Glutamatergic neuron (in vitro differentiated cells): ENCODE results near the gene PTDSS2. TPM values are rescaled to one million over a fixed set of nuclear protein-coding genes. Genes with fewer than 3 reads are reported as not detected.

ENCODE experiments used
- DNase-seq: peaks from one replicate; pipeline ENCODE4 v3.0.0; 2022
- H3K27ac Mint-ChIP-seq: one replicate; pipeline ENCODE4 v1.8.0; 2020; ENCODE audit warnings: mild to moderate bottlenecking, mixed read lengths, inconsistent platforms; ENCODE audit not compliant: unreplicated experiment
- H3K27me3 Mint-ChIP-seq: one replicate; pipeline ENCODE4 v1.8.0; 2020; ENCODE audit warnings: mild to moderate bottlenecking, moderate library complexity, mixed read lengths, inconsistent platforms; ENCODE audit not compliant: unreplicated experiment
- H3K36me3 Mint-ChIP-seq: one replicate; pipeline ENCODE4 v1.8.0; 2020; ENCODE audit warnings: mild to moderate bottlenecking, mixed read lengths, inconsistent platforms; ENCODE audit not compliant: unreplicated experiment
- H3K4me1 Mint-ChIP-seq: one replicate; pipeline ENCODE4 v1.8.0; 2020; ENCODE audit warnings: mild to moderate bottlenecking, low read depth, mixed read lengths, inconsistent platforms; ENCODE audit not compliant: unreplicated experiment
- H3K4me3 Mint-ChIP-seq: one replicate; pipeline ENCODE4 v1.8.0; 2020; ENCODE audit warnings: mild to moderate bottlenecking, mixed read lengths, inconsistent platforms; ENCODE audit not compliant: unreplicated experiment
- H3K9me3 Mint-ChIP-seq: one replicate; pipeline ENCODE4 v1.8.0; 2020; ENCODE audit warnings: mild to moderate bottlenecking, moderate library complexity, mixed read lengths, inconsistent platforms; ENCODE audit not compliant: unreplicated experiment
- total RNA-seq: library from RNA; stranded (reverse); fragmentation: NEBNext Ultra II Directional; extraction: Animal tissue kit (Norgen Biotek cat#: 25700); gene quantifications from one replicate; pipeline ENCODE4 v1.2.1, GENCODE V29; 2021; ENCODE audit not compliant: unreplicated experiment
- TF ChIP-seq, protein P1 (sequence below): fragments of 200-600 bp; sonication (generic); IDR thresholded peaks from one replicate; pipeline ENCODE4 v1.5.0; 2021; ENCODE audit not compliant: partially characterized antibody, unreplicated experiment

Gene PTDSS2
- total RNA-seq, 1 donor from 2014 or later: 123 TPM

DNA sequence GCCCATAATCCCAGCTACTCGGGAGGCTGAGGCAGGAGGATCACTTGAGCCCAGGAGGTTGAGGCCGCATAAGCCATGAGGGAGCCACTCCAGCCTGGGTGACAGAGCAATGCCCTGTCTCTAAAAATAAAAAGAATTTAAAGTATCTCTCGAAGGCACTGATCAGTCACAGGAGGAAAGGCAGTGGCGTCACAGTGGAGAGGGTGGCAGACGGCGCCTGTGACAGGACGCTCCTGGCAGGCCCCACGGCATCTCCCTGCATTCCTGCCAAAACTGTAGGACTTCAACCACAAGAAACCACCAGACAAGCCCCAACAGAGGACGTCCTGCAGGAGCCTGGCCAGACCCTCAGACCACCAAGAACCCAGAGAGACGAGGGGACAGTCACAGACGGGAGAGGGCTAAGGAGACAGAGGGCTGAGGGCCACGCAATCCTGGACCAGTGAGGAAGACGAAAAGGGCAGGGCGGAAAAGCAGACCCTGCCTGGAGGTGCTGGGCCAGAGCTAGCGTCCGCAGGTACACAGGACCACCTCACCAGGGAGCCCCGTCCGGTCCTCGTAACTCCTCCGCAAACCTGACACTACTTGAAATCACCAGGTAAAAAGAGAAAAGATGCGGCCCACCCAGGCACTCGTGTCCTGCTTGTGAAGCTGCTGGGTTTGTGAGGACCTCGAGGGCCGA, 51.1 kb downstream of the PTDSS2 start:
- H3K4me3 Mint-ChIP-seq: no peak overlapping the region
- no peak for DNase-seq
- no peak overlapping the region for H3K27ac Mint-ChIP-seq
- H3K36me3 Mint-ChIP-seq: peaks cover 12% of the 10 kb centered on the region
- peaks cover 27% of the 10 kb centered on the region for H3K9me3 Mint-ChIP-seq
- TF ChIP-seq, protein P1, sequence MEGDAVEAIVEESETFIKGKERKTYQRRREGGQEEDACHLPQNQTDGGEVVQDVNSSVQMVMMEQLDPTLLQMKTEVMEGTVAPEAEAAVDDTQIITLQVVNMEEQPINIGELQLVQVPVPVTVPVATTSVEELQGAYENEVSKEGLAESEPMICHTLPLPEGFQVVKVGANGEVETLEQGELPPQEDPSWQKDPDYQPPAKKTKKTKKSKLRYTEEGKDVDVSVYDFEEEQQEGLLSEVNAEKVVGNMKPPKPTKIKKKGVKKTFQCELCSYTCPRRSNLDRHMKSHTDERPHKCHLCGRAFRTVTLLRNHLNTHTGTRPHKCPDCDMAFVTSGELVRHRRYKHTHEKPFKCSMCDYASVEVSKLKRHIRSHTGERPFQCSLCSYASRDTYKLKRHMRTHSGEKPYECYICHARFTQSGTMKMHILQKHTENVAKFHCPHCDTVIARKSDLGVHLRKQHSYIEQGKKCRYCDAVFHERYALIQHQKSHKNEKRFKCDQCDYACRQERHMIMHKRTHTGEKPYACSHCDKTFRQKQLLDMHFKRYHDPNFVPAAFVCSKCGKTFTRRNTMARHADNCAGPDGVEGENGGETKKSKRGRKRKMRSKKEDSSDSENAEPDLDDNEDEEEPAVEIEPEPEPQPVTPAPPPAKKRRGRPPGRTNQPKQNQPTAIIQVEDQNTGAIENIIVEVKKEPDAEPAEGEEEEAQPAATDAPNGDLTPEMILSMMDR: no peak
- peaks cover 22% of the 10 kb centered on the region for H3K27me3 Mint-ChIP-seq
- peaks cover 6% of the 10 kb centered on the region for H3K4me1 Mint-ChIP-seq

DNA sequence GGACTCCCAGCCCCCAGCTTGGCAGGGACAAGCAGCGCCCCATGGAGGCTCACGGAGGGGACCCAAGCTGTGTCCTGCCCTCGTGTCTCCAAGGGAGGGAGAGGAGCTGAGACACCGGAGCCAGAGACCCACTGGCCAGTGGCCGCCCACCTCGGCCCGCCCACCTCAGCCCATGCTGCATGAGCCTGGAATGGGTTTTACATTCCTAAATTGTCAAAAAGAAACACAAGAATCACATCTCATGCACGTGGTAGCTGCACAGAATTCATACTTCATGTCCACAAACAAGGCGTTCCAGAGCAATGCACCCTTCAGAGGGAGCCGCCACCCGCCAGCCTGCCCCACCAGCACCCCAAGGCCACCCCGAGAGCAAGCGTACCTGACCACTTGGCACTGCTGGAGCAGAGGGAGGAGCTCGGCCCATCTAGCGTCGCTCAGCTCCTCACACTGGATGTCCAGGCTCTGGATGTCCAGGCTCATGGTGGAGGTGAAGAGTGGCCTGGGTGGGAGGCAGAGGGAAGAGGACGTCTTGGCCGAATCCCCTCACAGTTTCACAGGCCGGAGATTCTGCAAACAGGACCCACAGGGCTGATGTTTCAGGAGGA, 51.7 kb downstream of the PTDSS2 start:
- H3K9me3 Mint-ChIP-seq: peaks cover 24% of the 10 kb centered on the region
- no peak overlapping the region for H3K27ac Mint-ChIP-seq
- no peak overlapping the region for H3K4me3 Mint-ChIP-seq
- peaks cover 6% of the 10 kb centered on the region for H3K4me1 Mint-ChIP-seq
- peaks cover 24% of the 10 kb centered on the region for H3K27me3 Mint-ChIP-seq
- DNase-seq: no peak
- TF ChIP-seq, protein P1: no peak
- peaks cover 11% of the 10 kb centered on the region for H3K36me3 Mint-ChIP-seq

DNA sequence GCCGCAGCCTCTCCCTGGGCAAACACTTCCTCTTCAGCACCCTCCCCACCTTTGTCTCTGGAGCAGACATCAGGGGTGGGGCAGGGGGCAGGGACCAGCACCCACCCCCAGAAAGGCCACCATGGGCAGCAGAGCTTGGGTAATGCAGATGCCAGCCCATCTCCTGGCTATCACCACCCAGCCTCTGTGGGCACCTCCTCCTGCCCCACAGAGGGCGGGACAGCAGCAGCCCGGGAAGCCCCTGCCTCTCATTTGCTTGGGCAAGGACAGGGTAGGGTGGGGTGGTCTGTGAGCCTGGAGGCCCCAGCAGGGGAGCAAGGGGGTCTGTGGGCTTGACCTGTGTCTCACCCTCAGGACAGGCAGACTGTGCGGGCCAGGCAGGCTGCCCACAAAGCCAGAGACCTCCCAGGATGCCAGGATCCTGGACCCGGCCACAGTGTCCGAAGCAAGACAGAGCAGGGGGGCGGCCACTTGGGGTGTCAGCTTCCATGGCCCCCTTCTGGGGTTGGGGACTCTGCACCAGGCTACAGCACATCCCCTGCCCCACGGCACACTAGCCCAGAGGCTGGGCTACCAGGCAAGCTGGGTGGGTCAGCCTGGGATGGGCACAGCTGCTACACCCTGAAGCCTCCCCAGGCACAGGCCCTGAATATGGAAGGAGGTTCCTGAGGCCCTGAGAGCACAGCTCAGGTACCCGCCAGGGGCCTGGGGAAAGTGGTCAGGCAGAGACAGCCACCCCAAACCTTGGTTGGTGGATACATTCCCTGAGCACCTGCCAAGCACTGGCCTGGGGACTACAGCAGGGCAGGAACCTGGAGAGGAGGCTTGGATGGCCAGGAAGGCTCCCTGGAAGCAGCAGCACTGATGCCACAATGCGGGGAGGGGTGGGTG, 52.5 kb downstream of the PTDSS2 start:
- Mint-ChIP-seq H3K4me3 (no peak overlapping the region), H3K27ac (no peak overlapping the region), H3K4me1 (peaks cover 5% of the 10 kb centered on the region), H3K9me3 (peaks cover 16% of the 10 kb centered on the region), H3K36me3 (peaks cover 4% of the 10 kb centered on the region), H3K27me3 (peaks cover 19% of the 10 kb centered on the region)
- TF ChIP-seq, protein P1: no peak
- no peak for DNase-seq

DNA sequence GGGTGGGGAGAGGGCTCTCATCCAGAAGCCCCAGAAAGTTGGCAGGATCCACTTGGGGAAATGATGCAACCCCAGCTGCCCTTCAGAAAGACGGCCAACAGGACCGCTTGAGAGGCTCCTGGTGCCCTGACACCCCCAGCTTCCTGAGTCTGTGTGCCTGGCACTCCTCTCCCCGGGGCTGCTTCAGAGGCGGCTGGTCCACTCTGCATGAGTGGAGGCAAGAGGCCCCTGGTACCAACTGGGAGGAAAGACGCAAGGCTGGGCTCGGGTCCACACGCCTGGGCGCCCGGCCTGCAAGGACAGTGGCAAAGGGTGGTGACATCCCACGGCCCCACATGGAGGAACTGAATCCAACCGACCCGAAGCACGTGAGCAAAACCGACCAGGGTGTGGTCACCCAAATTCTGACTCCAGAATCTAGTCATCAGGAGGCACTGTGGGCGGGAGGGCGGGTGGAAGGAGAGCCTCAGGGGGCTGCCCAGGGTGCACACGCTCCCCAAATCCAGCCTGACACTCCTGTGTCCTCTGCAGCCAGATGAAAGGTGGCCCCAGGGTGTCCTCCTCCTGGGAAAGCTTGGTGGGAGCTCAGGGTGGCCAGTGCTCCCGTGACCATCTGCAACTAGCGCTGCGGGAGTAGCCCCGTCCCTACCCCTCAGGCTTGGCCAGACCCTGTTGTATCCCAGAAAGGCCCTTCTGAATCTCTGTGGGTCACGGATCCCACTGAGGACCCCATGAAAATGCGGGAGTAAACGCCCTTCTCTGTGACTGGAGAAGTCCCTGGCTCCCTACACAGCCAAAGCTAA, 53.3 kb downstream of the PTDSS2 start:
- Mint-ChIP-seq H3K27me3 (peaks cover 20% of the 10 kb centered on the region), H3K27ac (no peak overlapping the region), H3K9me3 (peaks cover 11% of the 10 kb centered on the region), H3K36me3 (no peaks in the 10 kb centered on the region), H3K4me3 (peak overlapping the region; percentile 52), H3K4me1 (peaks cover 2% of the 10 kb centered on the region)
- no peak for DNase-seq
- TF ChIP-seq, protein P1: no peak
